ENCODE results near the gene NMNAT1. TPM values are rescaled to one million over a fixed set of nuclear protein-coding genes. Genes with fewer than 3 reads are reported as not detected.

NMNAT1 gene
- total RNA-seq, 1 experiment from 2014 or later: 2.8 TPM

- H3K4ac ChIP-seq (ENCODE audit: low read depth, low read length): no peak overlapping the region
Measured at GRCh38 chr1:9946315-9946714, 3.0 kb downstream of the NMNAT1 start.

More at GRCh38 chr1:9946315-9946714, 3.0 kb downstream of the NMNAT1 start:
- no peak overlapping the region for H3K18ac ChIP-seq (ENCODE audit: insufficient read length, low read depth, low read length)
- no peak overlapping the region for H3K4me2 ChIP-seq (ENCODE audit: insufficient read depth, insufficient read length, low read length)
- no peak overlapping the region for H2BK5ac ChIP-seq (ENCODE audit: insufficient read length, low read length)
- no peak overlapping the region for H3T11ph ChIP-seq (ENCODE audit: low read length)
- H3K14ac ChIP-seq (ENCODE audit: insufficient read depth, low read length): no peak overlapping the region
- no peaks in the 10 kb centered on the region for H3K27me3 ChIP-seq (ENCODE audit: insufficient read depth, low read length)
- Mint-ChIP-seq H3K27ac (no peak overlapping the region), H3K27me3 (ENCODE audit: low read depth) (no peaks in the 10 kb centered on the region), H3K36me3 (ENCODE audit: insufficient read depth in 1 of 3, low read depth in 3 of 3) (peaks cover 0 to 4% (median 0%) of the 10 kb centered on the region in 3 experiments; a peak in 3 of 7 replicates), H3K9me3 (no peaks in the 10 kb centered on the region), H3K4me1 (peaks cover 13 to 14% of the 10 kb centered on the region in 2 experiments), H3K4me3 (no peak overlapping the region; a peak in 1 of 5 replicates)
- H3K23ac ChIP-seq (ENCODE audit: insufficient read length, low read depth, low read length): no peak overlapping the region
- H4K91ac ChIP-seq (ENCODE audit: insufficient read length, low read depth, low read length): no peak overlapping the region
- no peak overlapping the region for H2AFZ ChIP-seq (ENCODE audit: low read length)
- H3K4me1 ChIP-seq (ENCODE audit: insufficient read depth, low read length): no peaks in the 10 kb centered on the region; the same call in 1 of the 2 replicates
- no peak overlapping the region for H2BK20ac ChIP-seq (ENCODE audit: low read depth, low read length, poor library complexity, severe bottlenecking)
- no peaks in the 10 kb centered on the region for H3K9me3 ChIP-seq (ENCODE audit: control insufficient read depth, low read depth, low read length)
- peaks cover 6% of the 10 kb centered on the region for H3K23me2 ChIP-seq (ENCODE audit: insufficient read length, low read depth, low read length, poor library complexity, severe bottlenecking)
- H2BK15ac ChIP-seq (ENCODE audit: low read depth, low read length): no peak overlapping the region
- no peak overlapping the region for H3K56ac ChIP-seq (ENCODE audit: insufficient read length, low read depth, low read length)
- DNase-seq: no peak
- H3K79me2 ChIP-seq (ENCODE audit: insufficient read depth, low read length): no peaks in the 10 kb centered on the region
- TF ChIP-seq CTCF (conservative IDR thresholded peaks at IDR 0.05): no peak
- H3K9ac ChIP-seq (ENCODE audit: extremely low read depth, insufficient read length, low read length): no peak overlapping the region
- no peak overlapping the region for H2BK120ac ChIP-seq (ENCODE audit: low read depth, low read length, poor library complexity, severe bottlenecking)
- H3K79me1 ChIP-seq (ENCODE audit: insufficient read depth, low read depth, low read length, poor library complexity, severe bottlenecking): no peaks in the 10 kb centered on the region
- no peak overlapping the region for H2BK12ac ChIP-seq (ENCODE audit: insufficient read length, low read depth, low read length)
- H3K27ac ChIP-seq (ENCODE audit: insufficient read length, low read depth, low read length): no peak overlapping the region
- H4K5ac ChIP-seq (ENCODE audit: insufficient read length, low read depth, low read length): no peak overlapping the region
- H4K8ac ChIP-seq (replicated peaks; ENCODE audit: insufficient read length, low read depth, low read length): no peak overlapping the region
- no peaks in the 10 kb centered on the region for H4K20me1 ChIP-seq (ENCODE audit: control insufficient read depth, insufficient read depth, insufficient read length)
- H2AK5ac ChIP-seq (ENCODE audit: insufficient read length, low read length): no peak overlapping the region
- WGBS (ENCODE audit: extremely low coverage, insufficient read length, low lambda C conversion rate): no CpG with 5 or more reads among the region's 2 CpGs
